T-helper 2 cell treated with Interferon-gamma antibody and Interleukin-4, amounts not matched to agents 100 ng/mL and 5 ng/mL, for 36 hours (primary cell): ENCODE measurements around the gene SMAD6. TPM values are rescaled to one million over a fixed set of nuclear protein-coding genes. Genes with fewer than 3 reads are reported as not detected.
"Not testable (repeated sequence)": the region's sequence is repeated elsewhere in the genome, so short reads cannot be mapped to it uniquely, and the experiment has no call there.

ENCODE experiments used
- intact Hi-C: fragments of 100-400 bp; cut with micrococcal nuclease; formaldehyde crosslinking; loops from one replicate; pipeline ENCODE4 v1.15.1; 2023
- total RNA-seq: library from RNA; stranded (reverse); gene quantifications from 2 replicates; pipeline ENCODE4 v1.2.3, GENCODE V29; 2022

The SMAD6 gene
- total RNA-seq, 1 donor from 2014 or later, result 0.59 TPM

DNA sequence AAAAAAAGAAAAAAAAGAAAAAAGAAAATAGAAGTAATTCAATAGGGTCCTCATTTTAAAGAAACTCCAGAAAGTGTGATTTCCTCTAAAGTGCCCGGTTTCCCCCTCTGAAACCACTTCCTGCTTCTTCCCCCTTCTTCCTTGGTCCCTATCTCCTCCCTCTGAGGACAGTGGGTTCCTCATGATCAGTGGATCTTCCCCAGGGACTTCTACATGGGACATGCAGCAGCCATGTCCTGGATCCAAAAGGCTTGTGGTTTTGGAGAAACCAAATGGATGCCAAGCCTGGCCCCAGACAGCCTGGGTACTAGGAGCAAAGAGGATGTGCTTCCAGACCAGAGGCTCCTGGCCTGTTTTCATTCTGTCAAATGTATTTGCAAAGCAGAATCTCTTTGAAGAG, 26.6 kb upstream of the SMAD6 start:
- intact Hi-C loops, result no loop called here

DNA sequence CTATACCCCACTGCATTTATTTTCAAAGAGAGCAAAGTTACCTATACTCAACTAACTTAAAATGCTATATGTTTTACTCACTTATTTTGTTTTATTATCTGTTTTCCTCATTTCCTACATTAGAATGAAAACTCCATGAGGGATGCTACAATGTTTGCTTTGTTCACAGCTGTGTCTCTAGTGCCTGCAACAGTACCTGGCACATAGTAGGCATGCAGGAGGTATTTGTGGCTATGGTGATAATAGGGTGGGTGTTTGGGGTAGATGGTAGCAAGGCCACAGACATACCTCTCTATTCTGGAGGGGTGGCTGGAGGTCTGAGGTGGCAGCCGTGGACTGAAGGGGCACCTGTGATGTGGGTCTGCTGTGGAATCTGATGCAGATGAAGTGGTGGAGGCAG, 24.7 kb upstream of the SMAD6 start:
- intact Hi-C loops, result no loop called here

DNA sequence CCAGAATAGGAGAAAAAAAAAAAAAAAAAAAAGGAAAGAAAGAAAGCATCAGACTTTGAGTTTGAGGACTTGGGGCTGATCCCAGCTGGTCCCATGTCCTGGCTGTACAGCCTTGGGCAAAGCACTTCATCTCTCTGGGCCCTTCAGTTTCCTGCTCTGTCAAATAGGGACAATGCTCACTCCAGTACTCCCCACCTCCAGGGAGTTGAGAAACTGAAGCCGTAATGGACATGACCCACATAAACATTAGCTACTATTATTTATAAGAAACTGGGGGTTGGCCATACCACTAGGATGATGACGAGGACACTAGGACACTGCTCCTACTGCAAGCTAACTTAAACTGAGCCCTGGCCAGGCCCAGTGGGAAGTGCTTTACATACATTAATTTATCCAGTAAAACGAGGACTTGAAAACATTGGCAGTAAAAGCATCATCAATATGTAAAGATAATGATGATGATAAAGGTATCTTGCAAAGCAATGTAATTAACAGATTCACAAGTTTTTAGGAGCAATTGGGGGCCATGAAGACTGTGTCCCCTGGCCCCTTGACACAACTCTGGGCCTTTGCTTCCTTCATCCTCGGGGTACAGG, 22.9 kb upstream of the SMAD6 start:
- intact Hi-C loops, result no loop called here

DNA sequence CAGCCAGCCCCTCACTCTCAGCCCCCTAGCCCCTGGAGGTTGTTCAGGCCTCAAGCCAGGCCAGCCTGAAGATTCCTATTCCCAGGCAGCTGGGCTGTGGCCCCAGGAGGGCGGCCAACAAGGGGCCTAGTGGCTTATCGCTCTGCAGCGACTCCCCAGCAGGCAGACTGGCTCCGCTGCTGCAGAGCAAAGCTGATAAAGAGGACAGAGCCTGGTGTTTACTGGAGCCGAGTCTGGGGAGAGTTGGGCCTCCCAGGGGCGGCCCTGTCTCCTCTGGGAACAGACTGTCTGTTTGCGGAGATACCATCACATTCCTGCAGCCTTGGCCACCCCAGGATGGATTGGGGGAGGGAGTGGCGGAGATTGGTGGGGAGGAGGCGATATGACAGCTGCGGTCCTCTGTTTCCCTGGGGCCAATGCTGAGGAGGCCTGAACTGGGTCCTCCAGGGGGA, 22.4 kb upstream of the SMAD6 start:
- intact Hi-C loops, result no loop called here

DNA sequence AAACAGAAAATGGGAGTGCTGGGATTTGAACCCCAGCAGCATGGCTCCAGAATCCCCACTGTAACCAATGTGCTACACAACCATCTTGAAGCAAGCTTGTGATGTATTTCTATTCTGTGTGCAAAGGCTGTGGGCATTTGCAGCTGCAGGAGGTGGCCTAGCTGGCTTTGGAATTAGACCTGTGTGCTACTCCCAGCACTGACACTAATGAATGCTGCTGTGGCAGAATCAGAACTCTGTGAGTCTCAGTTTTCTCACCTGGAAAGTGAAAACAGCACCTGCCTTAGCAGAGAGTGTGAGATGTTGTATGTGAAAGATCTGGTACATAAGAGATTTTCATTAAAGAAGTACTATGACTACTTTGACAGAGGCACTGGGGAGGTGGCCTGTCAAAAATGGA, 21.5 kb upstream of the SMAD6 start:
- intact Hi-C loops, result no loop called here

DNA sequence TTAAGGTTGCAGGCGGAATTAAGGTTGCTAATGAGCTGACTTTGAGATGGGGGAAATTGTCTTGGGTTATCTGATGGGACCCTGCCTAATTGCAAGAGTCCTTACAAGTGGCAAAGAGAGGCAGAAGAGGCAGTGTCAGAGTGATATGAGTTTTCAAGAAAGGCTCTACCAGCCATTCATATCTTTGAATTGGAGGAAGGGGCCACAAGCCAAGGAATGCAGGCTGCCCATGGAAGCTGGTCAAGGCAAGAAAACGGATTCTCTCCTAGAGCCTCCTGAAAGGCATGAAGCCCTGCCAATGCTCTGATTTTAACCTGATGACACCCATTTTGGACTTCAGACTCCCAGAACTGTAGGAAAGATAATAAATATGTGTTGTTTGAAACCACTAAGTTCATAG, 20.6 kb upstream of the SMAD6 start:
- intact Hi-C loops, result no loop called here

DNA sequence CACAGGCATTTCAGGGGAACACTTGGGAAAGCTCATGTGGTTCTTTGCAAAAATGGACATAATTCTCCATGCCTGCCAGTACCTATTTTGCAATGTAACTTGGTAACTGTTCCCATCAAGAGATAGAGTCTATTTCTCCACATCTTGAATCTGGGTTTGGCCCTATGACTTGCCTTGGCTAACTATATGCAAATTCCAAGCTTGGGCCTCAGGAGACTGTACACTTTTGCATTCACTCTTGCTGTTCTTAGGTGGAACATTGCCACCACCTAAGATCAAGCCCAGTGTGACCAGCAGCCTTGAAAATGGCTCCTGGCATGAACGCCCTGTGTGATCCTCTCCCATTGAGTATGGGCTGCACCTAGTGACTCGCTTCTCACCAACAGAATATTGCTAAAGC, 19.8 kb upstream of the SMAD6 start:
- intact Hi-C loops, result no loop called here

DNA sequence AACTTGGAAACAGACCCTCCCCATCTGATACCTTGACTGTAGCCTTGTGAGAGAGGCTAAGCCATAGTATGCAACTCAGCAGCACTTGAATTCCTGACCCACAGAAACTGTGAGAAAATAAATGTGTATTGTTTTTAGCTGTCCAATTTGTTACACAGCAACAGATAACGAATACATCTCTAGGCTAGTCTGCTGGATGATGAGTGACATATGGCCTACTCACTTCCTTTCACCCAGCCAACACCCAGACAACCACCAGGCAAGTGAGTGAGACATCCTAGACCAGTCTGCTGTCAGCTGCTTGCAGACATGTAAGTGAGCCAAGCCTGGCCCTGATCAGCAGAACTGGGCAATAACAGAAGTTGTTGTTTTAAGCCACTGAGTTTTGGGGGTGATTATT, 19.2 kb upstream of the SMAD6 start:
- intact Hi-C loops, result no loop called here

DNA sequence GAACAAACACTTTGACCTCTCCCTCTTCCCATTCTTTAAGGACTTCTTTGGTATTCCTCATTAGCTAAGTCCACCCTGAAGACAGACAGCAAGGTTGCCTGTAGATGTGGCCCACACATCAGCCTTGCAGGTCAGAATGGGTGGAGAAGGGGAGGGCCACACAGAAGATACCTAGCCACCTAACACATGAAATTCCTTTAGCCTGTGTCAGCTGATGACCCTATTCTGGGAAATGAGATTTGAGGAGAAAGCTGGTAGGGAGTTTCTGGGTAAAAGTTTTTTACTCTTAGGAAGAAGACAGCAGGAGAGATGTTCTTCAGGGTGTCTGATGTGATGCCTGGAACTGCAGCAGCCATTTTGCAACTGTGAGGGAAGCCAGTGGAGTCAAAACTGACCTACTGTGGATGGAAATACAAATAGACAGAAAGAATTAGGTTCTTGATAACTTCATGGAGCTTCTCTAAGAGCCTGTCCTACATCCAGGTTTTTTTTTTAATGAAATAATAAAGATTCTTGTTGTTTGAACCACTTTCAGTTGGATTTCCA, 17.8 kb upstream of the SMAD6 start:
- intact Hi-C loops, result no loop called here

DNA sequence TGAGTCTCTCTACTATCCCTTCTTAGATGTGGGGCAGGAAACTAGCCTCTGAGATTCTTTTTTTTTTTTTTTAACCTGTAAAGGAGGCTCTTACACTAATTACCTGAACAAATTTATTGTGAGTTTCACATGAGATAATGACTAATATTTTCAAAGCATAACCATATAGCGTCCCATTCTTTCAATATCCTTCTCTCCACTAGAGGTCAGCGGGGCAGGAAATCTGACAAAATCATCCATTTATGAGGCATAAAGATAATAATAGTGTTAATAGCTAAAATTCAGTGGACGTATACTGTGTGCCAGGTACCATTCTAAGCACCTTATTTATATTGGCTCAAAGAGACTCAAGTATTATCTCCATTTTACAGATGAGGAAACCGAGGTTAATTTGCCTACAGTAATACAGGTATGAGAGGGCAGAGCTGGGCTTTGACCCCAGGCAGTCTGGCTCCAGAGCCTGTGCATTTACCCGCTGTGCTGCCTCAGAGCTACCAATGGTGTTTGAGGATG, 16.3 kb upstream of the SMAD6 start:
- intact Hi-C loops, result no loop called here

DNA sequence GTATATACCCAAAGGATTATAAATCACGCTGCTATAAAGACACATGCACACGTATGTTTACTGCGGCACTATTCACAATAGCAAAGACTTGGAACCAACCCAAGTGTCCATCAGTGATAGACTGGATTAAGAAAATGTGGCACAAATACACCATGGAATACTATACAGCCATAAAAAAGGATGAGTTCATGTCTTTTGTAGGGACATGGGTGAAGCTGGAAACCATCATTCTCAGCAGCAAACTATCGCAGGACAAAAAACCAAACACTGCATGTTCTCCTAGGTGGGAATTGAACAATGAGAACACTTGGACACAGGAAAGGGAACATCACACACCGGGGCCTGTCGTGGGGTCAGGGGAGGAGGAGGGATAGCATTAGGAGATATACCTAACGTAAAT, 11.1 kb upstream of the SMAD6 start:
- intact Hi-C loops, result not testable (repeated sequence)

DNA sequence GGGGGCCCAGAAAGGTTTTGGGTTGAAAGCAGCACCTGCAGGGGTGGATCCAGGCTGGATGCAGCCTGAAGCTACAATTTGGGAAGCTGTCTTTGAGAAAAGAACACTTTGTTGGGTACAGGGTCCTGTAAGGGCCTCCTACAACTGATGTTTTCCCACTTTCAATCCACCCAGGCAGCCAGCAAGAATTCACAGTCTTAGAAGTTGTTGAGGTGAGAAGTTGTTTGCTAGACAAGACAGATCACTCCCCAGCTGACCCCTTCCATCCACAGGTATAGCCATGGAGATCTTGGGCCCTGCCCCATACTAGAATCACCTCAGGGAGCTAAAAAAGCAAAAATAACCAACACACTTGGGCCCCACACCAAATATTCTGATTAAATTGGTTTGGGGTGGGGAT, 10.3 kb upstream of the SMAD6 start:
- intact Hi-C loops, result no loop called here

DNA sequence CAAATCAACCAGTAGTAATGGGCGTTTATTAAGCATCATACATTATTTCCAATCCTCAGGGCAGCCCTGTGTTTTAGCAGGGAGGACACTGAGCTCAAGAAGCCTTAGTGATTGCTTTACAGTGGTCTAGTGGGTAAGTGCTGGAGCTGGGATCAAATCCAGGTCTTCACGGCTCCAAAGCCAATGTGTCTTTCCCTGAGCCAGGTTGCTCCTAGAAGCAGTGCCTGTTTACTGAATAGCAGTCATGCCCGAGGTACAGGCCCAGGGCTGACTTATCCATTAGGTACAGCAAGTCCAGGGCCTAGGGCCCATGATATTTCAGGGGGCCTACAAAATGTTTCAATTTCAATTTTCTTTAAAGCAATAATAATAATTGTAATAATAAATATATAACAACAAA, 9.6 kb upstream of the SMAD6 start:
- intact Hi-C loops, result no loop called here

DNA sequence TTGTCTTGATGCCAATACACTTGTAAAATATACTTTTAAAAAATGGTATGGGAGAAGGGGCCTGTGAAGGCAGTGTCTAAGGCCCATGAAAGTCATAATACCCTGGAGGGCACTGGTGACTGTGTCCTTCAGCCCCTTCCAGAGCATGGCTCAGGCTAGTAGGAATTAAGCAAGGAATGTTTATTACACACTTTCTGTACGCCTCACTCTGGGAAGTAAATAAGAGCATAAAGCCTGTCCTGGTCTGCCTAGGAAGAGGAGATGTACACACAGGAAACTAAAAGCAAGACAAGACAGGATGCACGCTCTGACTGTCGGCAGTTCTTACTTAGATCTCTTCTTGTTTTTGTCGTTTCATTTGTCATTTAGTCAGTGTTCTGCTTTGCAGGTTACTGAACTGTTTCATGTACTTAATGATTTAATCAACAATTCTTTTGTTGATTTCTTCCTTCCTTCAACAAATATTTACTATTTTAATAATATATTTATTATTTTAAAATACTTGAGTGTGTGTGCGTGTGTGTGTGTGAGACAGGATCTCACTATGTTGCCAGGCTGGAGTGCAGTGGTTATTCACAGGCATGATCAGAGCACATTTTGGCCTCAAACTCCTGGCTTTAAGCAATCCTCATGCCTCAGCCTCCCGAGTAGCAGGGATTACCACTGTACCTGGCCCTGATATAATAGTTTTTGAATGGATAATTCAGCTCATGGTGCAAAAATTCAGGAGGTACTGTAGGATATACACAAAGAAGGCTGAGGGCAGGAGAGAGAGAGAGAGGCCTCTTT, 9.0 kb upstream of the SMAD6 start:
- intact Hi-C loops, result no loop called here

DNA sequence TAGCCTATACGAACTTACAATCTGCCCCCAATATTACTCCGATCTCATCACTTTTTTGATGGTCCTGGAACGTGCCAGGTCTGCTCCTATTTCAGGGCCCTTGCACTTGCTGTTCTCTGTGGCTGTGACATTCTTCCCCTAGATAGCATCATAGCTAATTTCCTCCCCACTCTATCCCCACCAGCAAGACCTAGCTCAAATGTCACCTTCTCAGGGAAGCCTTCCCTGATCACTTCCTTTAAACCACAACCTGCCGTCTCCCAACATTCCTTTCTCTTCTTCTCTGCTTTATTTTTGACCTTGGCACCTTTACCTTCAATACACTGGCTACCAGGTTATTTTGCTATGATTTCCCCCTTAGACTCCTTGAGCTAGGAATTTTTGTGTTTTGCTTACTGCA, 5.3 kb upstream of the SMAD6 start:
- intact Hi-C loops, result no loop called here

DNA sequence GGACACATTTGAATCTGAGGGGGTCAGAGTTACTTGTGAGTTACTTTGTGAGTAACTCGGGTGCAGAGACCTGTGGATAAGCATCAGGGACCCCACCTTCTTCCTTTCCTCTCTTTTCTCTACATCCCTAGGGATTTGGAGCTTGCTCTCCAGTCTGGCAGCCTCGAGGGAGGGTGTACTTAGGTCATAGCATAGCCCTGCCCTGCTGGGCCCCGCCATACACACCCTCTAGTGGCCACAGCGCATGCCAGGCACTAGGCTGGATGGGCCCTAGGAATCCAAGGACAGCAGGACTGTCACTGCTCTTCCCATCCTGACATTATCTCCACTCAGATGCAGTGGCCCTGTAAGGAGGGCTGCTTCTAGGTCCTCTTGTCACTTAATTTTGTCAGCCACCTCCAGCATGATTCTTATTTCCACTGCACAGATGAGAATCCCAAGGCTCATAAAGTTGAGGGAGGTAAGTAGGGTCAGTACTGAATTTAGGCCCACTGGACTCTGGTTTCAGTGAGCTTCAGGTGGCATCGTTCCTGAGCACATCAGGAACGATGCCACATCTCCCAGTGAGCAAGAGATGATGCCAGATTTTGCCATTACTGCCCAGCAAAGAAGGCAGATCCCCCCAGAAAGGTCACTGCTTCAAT, 3.6 kb upstream of the SMAD6 start:
- intact Hi-C loops, result no loop called here

DNA sequence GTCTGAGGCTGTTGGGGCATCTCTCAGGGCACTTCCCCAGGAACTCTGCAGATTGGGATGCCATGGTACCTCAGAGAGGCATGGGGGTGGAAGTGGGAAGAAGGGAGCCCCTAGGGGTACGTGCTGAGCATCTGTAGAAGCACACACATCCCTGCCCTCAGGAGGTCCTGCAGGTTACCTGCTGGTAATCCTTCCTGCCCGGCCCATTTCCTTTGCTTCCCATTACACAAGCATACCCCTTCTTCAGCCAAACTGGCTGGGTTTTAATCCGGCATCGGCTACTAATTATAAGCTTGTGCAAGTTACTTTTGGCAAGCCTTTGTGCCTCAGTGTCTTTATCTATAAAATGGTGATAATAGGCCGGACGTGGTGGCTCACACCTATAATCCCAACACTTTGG, 3.1 kb upstream of the SMAD6 start:
- intact Hi-C loops, result no loop called here

DNA sequence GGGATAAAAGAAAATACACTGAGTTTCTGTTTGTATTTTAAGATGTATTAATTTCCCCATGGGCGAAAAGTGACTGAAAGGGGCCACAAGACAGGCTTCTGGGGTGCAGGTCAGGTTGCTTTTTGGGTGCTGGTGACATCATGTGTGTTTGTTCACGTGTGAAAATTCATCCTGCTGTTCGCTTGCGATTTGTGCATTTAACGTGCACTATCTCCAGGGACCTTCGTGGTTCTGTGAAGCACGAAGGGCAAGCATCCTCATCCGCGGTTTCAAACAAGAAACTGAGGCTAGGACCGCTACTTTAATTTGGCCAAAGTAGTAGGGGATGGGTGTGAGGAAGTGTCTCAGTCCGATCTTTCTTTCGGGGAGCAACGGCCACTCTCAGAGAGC, 1.6 kb upstream of the SMAD6 start:
- intact Hi-C loops, result loop anchor here (5.0 kb wide), 5 partner anchors 63 to 313 kb away; partner anchors contain the start of genes MAP2K1 and ZWILCH

DNA sequence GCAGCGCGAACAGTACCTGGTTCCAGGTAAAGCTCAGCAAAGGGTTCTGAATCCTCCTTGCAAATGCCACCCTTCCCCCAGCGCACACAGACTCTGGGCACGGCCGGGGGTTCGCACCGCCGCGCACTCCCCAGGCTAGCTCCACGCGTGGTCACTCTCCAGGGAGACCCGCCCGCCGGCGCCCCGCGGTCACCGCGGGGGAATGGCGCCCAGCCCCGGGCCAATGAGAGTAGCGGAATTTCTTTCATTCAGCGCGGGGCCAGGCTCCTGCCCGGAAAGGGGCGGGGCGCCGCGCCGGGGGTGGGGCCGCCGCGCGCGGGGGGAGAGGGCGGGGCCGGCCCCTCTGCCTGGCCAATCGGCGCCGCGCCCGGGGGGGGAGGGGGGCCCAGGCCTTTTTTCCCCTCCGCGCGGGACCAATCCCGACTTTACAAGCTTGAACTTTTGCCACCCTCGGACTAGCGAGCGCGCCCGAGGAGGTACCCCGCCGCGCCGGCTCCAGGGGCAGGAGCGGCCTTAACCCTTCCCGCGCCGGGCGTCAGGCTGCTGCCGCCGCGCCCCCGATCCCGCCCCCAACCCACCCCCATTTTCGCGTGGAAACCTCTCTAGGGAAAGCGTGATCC, 1.1 kb upstream of the SMAD6 start:
- intact Hi-C loops, result loop anchor here (5.0 kb wide), 5 partner anchors 64 to 314 kb away; partner anchors contain the start of genes MAP2K1 and ZWILCH

DNA sequence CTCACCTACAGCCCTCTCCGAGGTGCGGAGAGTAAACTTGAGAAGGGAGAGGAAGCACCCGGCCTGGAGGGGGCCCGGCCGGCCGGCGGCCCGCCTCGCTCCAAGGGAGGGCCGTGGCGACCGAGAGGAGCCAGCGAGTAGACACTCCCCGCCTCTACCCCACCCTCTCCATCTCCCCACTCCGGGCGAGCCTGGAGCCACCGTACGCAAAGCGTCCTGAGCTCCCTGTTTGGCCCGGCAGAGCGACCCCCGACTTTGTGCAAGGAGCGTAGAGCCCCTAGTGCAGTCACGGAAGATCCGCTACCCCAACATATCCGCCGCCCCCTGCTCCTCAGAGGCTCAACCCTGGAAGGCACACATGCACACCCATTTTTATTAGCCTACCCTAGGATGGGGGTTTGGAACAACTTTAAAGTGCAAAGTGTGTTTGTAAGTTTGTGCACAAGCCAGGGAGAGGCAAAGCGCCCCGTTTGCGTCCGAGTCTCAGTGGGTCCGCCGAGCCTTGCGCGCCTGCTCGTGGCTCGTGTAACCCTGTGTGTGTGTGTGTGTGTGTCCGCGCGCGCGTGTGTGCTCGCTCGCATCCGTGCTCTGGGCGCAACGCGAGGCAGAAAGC, 508 bp upstream of the SMAD6 start:
- intact Hi-C loops, result loop anchor here (5.0 kb wide), 5 partner anchors 64 to 314 kb away; partner anchors contain the start of genes MAP2K1 and ZWILCH
